ENCODE results near the gene DCTN4.
A peak's percentile ranks its signal among the peaks of the same experiment; 100 is the strongest.

The DCTN4 gene

DNA sequence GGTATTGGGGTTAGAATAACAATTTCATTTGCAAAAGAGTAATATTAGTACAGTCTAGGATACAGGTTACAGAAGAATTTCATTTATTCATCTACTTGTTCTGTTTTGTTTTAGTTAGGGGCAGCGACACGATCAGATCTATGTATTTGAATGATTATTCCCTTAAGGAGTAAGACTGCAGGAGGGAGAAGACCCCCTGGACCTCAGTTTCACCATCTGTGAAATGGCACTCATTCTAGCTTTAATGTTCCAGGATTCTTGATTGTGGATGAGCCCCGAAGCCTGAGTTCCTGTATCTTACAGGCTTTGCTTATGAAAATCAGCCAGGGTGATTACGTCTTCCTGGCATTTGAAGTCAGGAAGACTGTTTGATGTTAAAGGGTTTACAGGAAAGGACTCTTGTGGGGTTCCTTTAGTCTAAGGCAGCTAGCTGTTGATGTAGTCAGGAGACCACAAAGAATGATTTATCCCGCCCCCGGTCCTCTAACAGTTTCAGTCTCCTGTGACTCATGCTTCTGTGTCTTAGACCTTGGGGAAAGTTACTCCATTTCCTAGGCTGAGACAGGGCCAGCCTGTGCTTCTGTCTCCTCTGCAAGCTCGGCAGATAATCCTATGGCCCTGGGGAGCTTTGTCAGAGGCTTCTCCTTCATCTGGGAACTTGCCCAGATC is 31.3 kb upstream of the DCTN4 start:
- TF ChIP-seq, protein P1, sequence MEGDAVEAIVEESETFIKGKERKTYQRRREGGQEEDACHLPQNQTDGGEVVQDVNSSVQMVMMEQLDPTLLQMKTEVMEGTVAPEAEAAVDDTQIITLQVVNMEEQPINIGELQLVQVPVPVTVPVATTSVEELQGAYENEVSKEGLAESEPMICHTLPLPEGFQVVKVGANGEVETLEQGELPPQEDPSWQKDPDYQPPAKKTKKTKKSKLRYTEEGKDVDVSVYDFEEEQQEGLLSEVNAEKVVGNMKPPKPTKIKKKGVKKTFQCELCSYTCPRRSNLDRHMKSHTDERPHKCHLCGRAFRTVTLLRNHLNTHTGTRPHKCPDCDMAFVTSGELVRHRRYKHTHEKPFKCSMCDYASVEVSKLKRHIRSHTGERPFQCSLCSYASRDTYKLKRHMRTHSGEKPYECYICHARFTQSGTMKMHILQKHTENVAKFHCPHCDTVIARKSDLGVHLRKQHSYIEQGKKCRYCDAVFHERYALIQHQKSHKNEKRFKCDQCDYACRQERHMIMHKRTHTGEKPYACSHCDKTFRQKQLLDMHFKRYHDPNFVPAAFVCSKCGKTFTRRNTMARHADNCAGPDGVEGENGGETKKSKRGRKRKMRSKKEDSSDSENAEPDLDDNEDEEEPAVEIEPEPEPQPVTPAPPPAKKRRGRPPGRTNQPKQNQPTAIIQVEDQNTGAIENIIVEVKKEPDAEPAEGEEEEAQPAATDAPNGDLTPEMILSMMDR (IDR thresholded peaks at IDR 0.05; ENCODE audit: control insufficient read depth, insufficient read depth, low read depth, low read length, missing control alignments): no peak
- peak; percentile 98 for DNase-seq (ENCODE audit: low read depth)
- H3K4me3 ChIP-seq (ENCODE audit: control insufficient read depth, low read depth, low read length): no peak overlapping the region

DNA sequence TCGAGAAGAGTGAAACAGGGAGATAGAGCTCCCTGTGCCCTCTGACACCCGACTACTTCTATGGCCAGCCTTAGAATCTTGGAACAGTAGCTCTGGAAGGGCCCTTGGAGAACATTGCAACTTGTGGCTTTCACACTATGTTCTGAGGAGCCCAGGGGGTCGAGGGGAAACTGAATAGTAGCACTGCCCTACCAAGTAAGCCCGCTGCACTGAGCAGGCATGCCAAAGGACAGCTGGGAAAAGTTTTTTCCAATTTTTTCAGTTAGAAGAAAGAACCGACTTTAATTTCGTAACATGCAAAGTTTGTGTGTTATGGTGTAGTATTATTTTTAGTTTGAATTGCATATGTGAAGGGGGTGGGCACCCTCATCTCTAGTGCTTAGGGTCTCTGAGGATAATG is 30.6 kb upstream of the DCTN4 start:
- DNase-seq (ENCODE audit: low read depth): no peak
- H3K4me3 ChIP-seq (ENCODE audit: control insufficient read depth, low read depth, low read length): no peak overlapping the region
- TF ChIP-seq, protein P1 (IDR thresholded peaks at IDR 0.05; ENCODE audit: control insufficient read depth, insufficient read depth, low read depth, low read length, missing control alignments): no peak

DNA sequence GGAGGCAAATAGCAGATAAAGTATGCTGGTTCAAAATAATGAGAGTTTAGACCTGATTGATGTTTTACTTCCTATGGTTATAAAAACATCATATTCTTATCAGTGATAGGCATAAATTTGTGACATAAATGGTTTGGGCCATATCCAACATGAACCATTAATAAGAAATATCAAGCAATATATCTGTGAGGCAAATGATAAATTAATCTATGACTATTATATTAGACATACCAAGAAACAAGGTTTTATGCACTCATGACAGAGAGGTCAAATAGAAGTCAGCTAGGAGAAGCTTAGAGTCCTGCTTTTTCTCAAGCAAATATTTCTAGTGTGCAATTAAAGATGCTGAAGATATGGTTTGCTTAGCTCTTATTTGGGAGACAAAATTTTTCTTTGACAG is 30.2 kb upstream of the DCTN4 start:
- no peak overlapping the region for H3K4me3 ChIP-seq (ENCODE audit: control insufficient read depth, low read depth, low read length)
- DNase-seq (ENCODE audit: low read depth): no peak
- TF ChIP-seq, protein P1 (IDR thresholded peaks at IDR 0.05; ENCODE audit: control insufficient read depth, insufficient read depth, low read depth, low read length, missing control alignments): no peak

DNA sequence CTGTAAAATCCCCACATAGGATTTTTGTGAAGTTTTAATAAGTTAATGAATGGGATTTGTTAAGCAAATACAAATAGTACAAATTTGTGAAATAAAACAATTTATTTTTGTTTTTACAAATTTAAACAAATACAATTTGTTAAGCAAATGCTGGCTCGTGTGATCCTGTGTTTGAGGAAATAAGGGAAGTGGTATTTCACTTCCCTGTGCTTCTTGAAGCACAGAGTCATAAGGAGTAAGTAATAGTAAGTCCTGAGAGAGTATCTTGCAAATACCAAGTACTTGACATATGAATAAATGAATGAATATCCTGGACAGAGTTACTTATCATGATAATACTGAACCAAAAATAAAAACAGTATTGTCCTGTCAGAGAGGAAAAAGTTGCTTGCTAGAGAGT is 28.8 kb upstream of the DCTN4 start:
- no peak overlapping the region for H3K4me3 ChIP-seq (ENCODE audit: control insufficient read depth, low read depth, low read length)
- no peak for DNase-seq (ENCODE audit: low read depth)
- TF ChIP-seq, protein P1 (IDR thresholded peaks at IDR 0.05; ENCODE audit: control insufficient read depth, insufficient read depth, low read depth, low read length, missing control alignments): no peak

DNA sequence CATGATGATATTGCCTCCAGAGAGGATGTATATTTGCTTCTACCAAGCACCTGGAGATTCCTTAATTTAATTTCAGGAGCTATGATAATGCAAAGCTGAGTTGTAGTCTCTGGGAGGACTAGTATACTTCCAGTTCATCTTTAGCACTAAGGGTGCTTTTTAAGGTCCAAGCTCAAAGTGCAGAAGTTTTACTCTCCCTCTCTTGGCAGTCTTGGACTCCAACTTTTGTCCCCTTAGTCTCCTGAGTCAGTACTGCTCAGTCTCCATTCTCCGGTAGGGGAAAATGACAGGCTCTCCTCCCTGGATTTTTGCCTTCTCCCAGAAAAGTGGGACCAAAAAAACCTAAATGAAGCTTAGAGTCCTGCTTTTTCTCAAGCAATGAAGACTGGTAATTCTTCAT is 28.1 kb upstream of the DCTN4 start:
- DNase-seq (ENCODE audit: low read depth): no peak
- H3K4me3 ChIP-seq (ENCODE audit: control insufficient read depth, low read depth, low read length): no peak overlapping the region
- TF ChIP-seq, protein P1 (IDR thresholded peaks at IDR 0.05; ENCODE audit: control insufficient read depth, insufficient read depth, low read depth, low read length, missing control alignments): no peak

DNA sequence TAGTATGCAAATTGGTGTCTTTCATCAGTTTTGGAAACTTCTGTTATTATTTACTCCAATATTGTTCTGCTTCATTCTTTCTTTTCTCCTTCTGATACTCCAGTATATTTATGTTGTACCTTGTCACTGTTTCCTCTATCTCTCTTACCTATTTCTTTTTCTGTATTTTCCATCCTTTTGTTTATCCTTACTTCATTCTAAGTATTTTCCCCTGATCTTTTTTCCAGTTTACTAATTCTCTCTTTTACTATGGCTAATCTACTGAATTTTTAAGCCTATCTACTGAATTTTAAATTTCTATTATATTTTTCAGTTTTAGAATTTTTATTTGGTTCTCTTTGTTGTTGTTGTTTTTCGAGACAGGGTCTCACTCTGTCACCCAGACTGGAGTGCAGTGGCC is 27.1 kb upstream of the DCTN4 start:
- TF ChIP-seq, protein P1 (IDR thresholded peaks at IDR 0.05; ENCODE audit: control insufficient read depth, insufficient read depth, low read depth, low read length, missing control alignments): no peak

More for the DNA sequence above, 27.1 kb upstream of the DCTN4 start:
- DNase-seq (ENCODE audit: low read depth): no peak
- H3K4me3 ChIP-seq (ENCODE audit: control insufficient read depth, low read depth, low read length): no peak overlapping the region
